ENCODE measurements around the gene NRP1. TPM values are rescaled to one million over a fixed set of nuclear protein-coding genes. Genes with fewer than 3 reads are reported as not detected.

The NRP1 gene
- total RNA-seq, 1 donor from 2014 or later, result not detected

DNA sequence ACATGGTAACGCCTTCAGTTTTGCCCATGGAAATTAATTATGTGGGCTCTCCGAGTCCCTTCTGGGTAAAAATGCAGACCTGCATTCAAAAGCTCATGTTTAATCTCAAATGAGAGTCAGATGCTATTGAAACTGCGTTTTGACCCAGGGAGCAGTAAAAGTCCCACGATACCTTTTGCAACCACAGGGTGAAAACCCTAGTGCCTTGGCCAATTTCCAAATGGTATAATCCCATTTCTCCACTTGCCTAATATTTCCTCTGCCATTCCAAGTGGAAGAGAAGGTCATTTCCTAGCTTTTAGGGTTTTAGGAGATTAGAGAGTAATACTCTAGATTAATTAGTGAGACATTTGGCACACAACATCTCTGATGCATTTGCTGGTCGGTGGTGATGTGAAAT is 132.5 kb downstream of the NRP1 start:
- TF ChIP-seq, protein P1, sequence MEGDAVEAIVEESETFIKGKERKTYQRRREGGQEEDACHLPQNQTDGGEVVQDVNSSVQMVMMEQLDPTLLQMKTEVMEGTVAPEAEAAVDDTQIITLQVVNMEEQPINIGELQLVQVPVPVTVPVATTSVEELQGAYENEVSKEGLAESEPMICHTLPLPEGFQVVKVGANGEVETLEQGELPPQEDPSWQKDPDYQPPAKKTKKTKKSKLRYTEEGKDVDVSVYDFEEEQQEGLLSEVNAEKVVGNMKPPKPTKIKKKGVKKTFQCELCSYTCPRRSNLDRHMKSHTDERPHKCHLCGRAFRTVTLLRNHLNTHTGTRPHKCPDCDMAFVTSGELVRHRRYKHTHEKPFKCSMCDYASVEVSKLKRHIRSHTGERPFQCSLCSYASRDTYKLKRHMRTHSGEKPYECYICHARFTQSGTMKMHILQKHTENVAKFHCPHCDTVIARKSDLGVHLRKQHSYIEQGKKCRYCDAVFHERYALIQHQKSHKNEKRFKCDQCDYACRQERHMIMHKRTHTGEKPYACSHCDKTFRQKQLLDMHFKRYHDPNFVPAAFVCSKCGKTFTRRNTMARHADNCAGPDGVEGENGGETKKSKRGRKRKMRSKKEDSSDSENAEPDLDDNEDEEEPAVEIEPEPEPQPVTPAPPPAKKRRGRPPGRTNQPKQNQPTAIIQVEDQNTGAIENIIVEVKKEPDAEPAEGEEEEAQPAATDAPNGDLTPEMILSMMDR (IDR thresholded peaks at IDR 0.05), result no peak
- intact Hi-C loops (cut with micrococcal nuclease), result no loop called here
- ChIA-PET POLR2A (no interaction called here), CTCF (no interaction called here)
- H3K36me3 Mint-ChIP-seq (ENCODE audit: low read depth), result no peaks in the 10 kb centered on the region
- H3K27me3 Mint-ChIP-seq, result peaks cover 14% of the 10 kb centered on the region
- H3K4me3 Mint-ChIP-seq, result no peak overlapping the region
- H3K27ac Mint-ChIP-seq, result no peak overlapping the region
- H3K9me3 Mint-ChIP-seq, result no peaks in the 10 kb centered on the region
- no peaks in the 10 kb centered on the region for H3K4me1 Mint-ChIP-seq
- DNase-seq, result no peak
- no peak for ATAC-seq (ENCODE audit: low read depth)

GRCh38 chr10:33201056-33201780 is 133.2 kb downstream of the NRP1 start:
- Mint-ChIP-seq H3K9me3 (no peaks in the 10 kb centered on the region), H3K4me1 (no peaks in the 10 kb centered on the region), H3K36me3 (ENCODE audit: low read depth) (no peaks in the 10 kb centered on the region), H3K27ac (no peak overlapping the region), H3K4me3 (no peak overlapping the region), H3K27me3 (peaks cover 14% of the 10 kb centered on the region)
- DNase-seq (no peak), ATAC-seq (ENCODE audit: low read depth) (no peak)
- POLR2A ChIA-PET, result no interaction called here
- TF ChIP-seq, protein P1 (IDR thresholded peaks at IDR 0.05), result no peak
- intact Hi-C loops (cut with micrococcal nuclease), result no loop called here
- CTCF ChIA-PET, result no interaction called here

DNA sequence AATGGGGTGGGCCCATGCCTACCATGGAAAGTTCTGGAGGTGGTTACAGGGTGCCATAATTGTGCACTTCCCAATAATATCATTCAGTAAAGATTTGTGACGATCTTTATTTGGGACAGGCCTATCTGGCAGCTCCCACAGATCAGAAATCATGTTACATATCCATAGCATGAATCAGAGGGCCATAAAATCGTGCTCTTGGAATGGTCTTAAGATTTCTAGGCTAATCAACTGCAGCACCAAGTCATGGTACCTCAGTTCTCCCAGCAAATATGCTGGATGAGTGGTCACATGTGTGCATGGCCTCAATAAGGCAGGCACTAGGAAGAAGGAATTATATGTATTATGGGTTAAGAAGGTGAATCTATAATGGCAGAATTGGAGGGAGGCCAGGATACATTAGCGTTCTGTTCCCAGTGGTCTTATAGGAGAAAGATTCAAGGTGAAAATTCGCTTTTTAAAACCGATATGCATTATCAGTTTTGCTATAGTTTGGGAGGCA is 134.7 kb downstream of the NRP1 start:
- Mint-ChIP-seq H3K4me1 (no peaks in the 10 kb centered on the region), H3K27me3 (peaks cover 14% of the 10 kb centered on the region), H3K4me3 (no peak overlapping the region), H3K36me3 (ENCODE audit: low read depth) (no peaks in the 10 kb centered on the region), H3K9me3 (no peaks in the 10 kb centered on the region), H3K27ac (no peak overlapping the region)
- intact Hi-C loops (cut with micrococcal nuclease), result no loop called here
- ChIA-PET POLR2A (no interaction called here), CTCF (no interaction called here)
- TF ChIP-seq, protein P1 (IDR thresholded peaks at IDR 0.05), result no peak
- DNase-seq, result no peak
- ATAC-seq (ENCODE audit: low read depth), result no peak

GRCh38 chr10:33198610-33199009 is 135.9 kb downstream of the NRP1 start:
- Mint-ChIP-seq H3K4me3 (no peak overlapping the region), H3K4me1 (no peaks in the 10 kb centered on the region), H3K9me3 (no peaks in the 10 kb centered on the region), H3K27ac (no peak overlapping the region), H3K36me3 (ENCODE audit: low read depth) (no peaks in the 10 kb centered on the region), H3K27me3 (peaks cover 17% of the 10 kb centered on the region)
- ChIA-PET CTCF (no interaction called here), POLR2A (no interaction called here)
- DNase-seq (no peak), ATAC-seq (ENCODE audit: low read depth) (no peak)
- TF ChIP-seq, protein P1 (IDR thresholded peaks at IDR 0.05), result no peak
- intact Hi-C loops (cut with micrococcal nuclease), result no loop called here

DNA sequence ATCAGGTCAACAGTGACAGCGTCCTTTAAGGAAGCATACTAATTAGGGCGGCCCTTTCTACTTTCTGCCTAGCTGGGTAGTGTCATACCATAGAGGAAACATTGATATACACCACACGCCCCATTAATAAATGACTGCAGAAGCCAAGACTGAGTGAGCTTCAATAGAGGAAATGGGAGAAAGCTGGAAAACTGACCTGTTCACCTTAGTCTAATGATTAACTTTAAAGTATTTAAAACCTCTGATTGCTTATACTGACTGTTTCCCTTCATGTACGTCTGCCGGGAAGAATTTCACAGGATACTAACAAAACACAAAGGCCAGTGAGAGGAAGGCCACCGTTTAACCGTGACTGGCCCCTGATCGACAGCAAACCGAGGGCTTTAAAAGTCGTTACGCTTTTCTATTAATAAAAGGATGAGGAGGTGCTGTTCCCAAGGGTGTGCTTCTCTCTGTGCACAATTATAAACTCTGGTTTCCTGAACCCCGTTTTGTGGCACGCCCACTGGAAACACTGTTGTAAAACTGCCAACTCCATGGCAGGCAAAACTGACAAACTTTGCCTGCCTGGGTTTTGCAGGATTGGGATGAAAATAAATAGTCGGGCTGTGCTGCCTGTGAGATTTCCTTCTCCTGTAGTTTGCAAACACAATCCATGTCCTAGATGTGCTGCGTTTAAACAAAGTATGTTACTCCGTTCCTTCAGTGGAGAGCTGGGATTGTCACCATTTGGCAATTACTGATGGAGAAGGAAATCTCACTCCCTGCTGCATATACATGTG is 137.6 kb downstream of the NRP1 start:
- TF ChIP-seq, protein P1 (IDR thresholded peaks at IDR 0.05), result no peak
- ChIA-PET POLR2A (no interaction called here), CTCF (no interaction called here)
- DNase-seq (no peak), ATAC-seq (ENCODE audit: low read depth) (no peak)
- H3K27me3 Mint-ChIP-seq, result peaks cover 21% of the 10 kb centered on the region
- H3K9me3 Mint-ChIP-seq, result no peaks in the 10 kb centered on the region
- H3K4me1 Mint-ChIP-seq, result peaks cover 2% of the 10 kb centered on the region
- no peak overlapping the region for H3K4me3 Mint-ChIP-seq
- no peak overlapping the region for H3K27ac Mint-ChIP-seq
- intact Hi-C loops (cut with micrococcal nuclease), result no loop called here
- H3K36me3 Mint-ChIP-seq (ENCODE audit: low read depth), result no peaks in the 10 kb centered on the region
